ENCODE data around the gene TRPM3.

GRCh38 chr9:70579686-70580085, 541.7 kb downstream of the TRPM3 start:
- TF ChIP-seq, protein P1, sequence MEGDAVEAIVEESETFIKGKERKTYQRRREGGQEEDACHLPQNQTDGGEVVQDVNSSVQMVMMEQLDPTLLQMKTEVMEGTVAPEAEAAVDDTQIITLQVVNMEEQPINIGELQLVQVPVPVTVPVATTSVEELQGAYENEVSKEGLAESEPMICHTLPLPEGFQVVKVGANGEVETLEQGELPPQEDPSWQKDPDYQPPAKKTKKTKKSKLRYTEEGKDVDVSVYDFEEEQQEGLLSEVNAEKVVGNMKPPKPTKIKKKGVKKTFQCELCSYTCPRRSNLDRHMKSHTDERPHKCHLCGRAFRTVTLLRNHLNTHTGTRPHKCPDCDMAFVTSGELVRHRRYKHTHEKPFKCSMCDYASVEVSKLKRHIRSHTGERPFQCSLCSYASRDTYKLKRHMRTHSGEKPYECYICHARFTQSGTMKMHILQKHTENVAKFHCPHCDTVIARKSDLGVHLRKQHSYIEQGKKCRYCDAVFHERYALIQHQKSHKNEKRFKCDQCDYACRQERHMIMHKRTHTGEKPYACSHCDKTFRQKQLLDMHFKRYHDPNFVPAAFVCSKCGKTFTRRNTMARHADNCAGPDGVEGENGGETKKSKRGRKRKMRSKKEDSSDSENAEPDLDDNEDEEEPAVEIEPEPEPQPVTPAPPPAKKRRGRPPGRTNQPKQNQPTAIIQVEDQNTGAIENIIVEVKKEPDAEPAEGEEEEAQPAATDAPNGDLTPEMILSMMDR (IDR thresholded peaks at IDR 0.05; ENCODE audit: low read length), result no peak
- no peak for TF ChIP-seq EZH2 (optimal IDR thresholded peaks at IDR 0.05; ENCODE audit: low read depth, low read length)
